HG03039 (cell line): ENCODE results near the gene PANK4.
"Not testable (repeated sequence)": the region's sequence is repeated elsewhere in the genome, so short reads cannot be mapped to it uniquely, and the experiment has no call there.

Source experiments
- ATAC-seq: cut with Tn5 transposase; IDR thresholded peaks from one replicate; pipeline ENCODE4 v1.9.1; 2021; ENCODE audit warnings: mild to moderate bottlenecking, moderate library complexity; ENCODE audit not compliant: unreplicated experiment

Gene PANK4

GRCh38 chr1:2466958-2467554 is 59.3 kb downstream of the PANK4 start:
- ATAC-seq: no peak

- no peak for ATAC-seq
Measured at GRCh38 chr1:2466270-2466665, 60.1 kb downstream of the PANK4 start.

GRCh38 chr1:2465371-2466269 is 60.8 kb downstream of the PANK4 start:
- ATAC-seq: no peak

GRCh38 chr1:2463396-2463795 is 63.0 kb downstream of the PANK4 start:
- ATAC-seq: no peak

- no peak for ATAC-seq
Measured at GRCh38 chr1:2462819-2463218, 63.6 kb downstream of the PANK4 start.

GRCh38 chr1:2460996-2461751 is 65.2 kb downstream of the PANK4 start:
- ATAC-seq: no peak

- ATAC-seq: no peak
Measured at GRCh38 chr1:2460203-2460602, 66.2 kb downstream of the PANK4 start.

- ATAC-seq: no peak
Measured at GRCh38 chr1:2459757-2460156, 66.6 kb downstream of the PANK4 start.

GRCh38 chr1:2459102-2459753 is 67.2 kb downstream of the PANK4 start:
- ATAC-seq: not testable (repeated sequence)

- no peak for ATAC-seq
Measured at GRCh38 chr1:2458687-2459086, 67.7 kb downstream of the PANK4 start.
